IMR-90 (cell line): ENCODE results near the gene NPTX2. TPM values are rescaled to one million over a fixed set of nuclear protein-coding genes. Genes with fewer than 3 reads are reported as not detected.

Experiments used
- ATAC-seq: fragments of 200-7000 bp; cut with Tn5 transposase; 2 replicates; pipeline ENCODE4 v1.9.1; 2020; ENCODE audit warnings: low read depth, mild to moderate bottlenecking, moderate library complexity
- BruUV-seq: library from RNA; stranded (reverse); fragments of 400-500 nt; replicated peaks from 2 replicates; lab custom pipeline; 2021; lab: Mats Ljungman, UMichigan
- CTCF ChIA-PET: fragments of 300-600 bp; formaldehyde crosslinking; extraction: SDS; loops from one replicate; lab custom pipeline; 2021; ENCODE audit warnings: antibody characterized with exemption; lab: Yijun Ruan, JAX
- POLR2A ChIA-PET: fragments of 300-600 bp; sonication (Branson Sonifier 250); formaldehyde crosslinking; loops from one replicate; lab custom pipeline; 2022; ENCODE audit warnings: antibody characterized with exemption; ENCODE audit not compliant: unreplicated experiment; lab: Charles Lee
- DNase-seq: peaks from one replicate; pipeline ENCODE4 v3.0.0; 2013
- H2AFZ ChIP-seq: replicated peaks from 2 replicates; pipeline ENCODE3; 2013; ENCODE audit warnings: low read length, mild to moderate bottlenecking; ENCODE audit not compliant: poor library complexity
- H2AK5ac ChIP-seq: 2 replicates; pipeline ENCODE4 v1.6.1; 2013; ENCODE audit warnings: low read depth, low read length, inconsistent platforms
- H2AK9ac ChIP-seq: replicated peaks from 2 replicates; pipeline ENCODE3; 2013; ENCODE audit warnings: mild to moderate bottlenecking, low read depth, low read length, moderate library complexity; ENCODE audit not compliant: poor library complexity
- H2BK120ac ChIP-seq: 2 replicates; pipeline ENCODE4 v1.6.1; 2013; ENCODE audit warnings: low read depth, low read length, inconsistent platforms
- H2BK15ac ChIP-seq: 3 replicates; pipeline ENCODE4 v1.6.1; 2013; ENCODE audit warnings: low read depth, low read length, inconsistent platforms
- H2BK20ac ChIP-seq: 2 replicates; pipeline ENCODE4 v1.6.1; 2013; ENCODE audit warnings: low read depth, mild to moderate bottlenecking, inconsistent platforms, low read length, moderate library complexity
- H2BK5ac ChIP-seq: 2 replicates; pipeline ENCODE4 v1.6.1; 2013; ENCODE audit warnings: mild to moderate bottlenecking, low read depth, low read length, inconsistent platforms; ENCODE audit not compliant: poor library complexity, severe bottlenecking
- H3K14ac ChIP-seq: replicated peaks from 2 replicates; pipeline ENCODE4 v1.6.1; 2013; ENCODE audit warnings: low read depth, low read length, inconsistent platforms
- H3K18ac ChIP-seq: 2 replicates; pipeline ENCODE4 v1.6.1; 2013; ENCODE audit warnings: low read depth, low read length, control low read depth
- H3K23ac ChIP-seq: 2 replicates; pipeline ENCODE4 v1.6.1; 2013; ENCODE audit warnings: low read depth, low read length, inconsistent platforms
- H3K27ac ChIP-seq: 2 replicates; pipeline ENCODE4 v1.5.1; 2013; ENCODE audit warnings: mild to moderate bottlenecking, control low read depth, low read length; ENCODE audit not compliant: insufficient read depth
- H3K27me3 ChIP-seq: 2 replicates; pipeline ENCODE4 v1.6.1; 2013; ENCODE audit warnings: low read length; ENCODE audit not compliant: control insufficient read depth, insufficient read depth
- H3K36me3 ChIP-seq: 2 replicates; pipeline ENCODE4 v1.6.1; 2013; ENCODE audit warnings: low read length, mixed read lengths; ENCODE audit not compliant: control insufficient read depth, insufficient read depth
- H3K4ac ChIP-seq: 2 replicates; pipeline ENCODE4 v1.6.1; 2013; ENCODE audit warnings: low read depth, low read length, inconsistent platforms
- H3K4me1 ChIP-seq: 2 replicates; pipeline ENCODE4 v1.6.1; 2013; ENCODE audit warnings: low read length, mixed read lengths; ENCODE audit not compliant: control insufficient read depth, insufficient read depth
- H3K4me2 ChIP-seq: 2 replicates; pipeline ENCODE4 v1.6.1; 2013; ENCODE audit warnings: low read depth, mild to moderate bottlenecking, control low read depth, low read length, moderate library complexity
- H3K4me3 ChIP-seq: 2 replicates; pipeline ENCODE4 v1.5.1; 2013; ENCODE audit warnings: low read depth, mild to moderate bottlenecking, control low read depth, low read length, moderate library complexity; ENCODE audit not compliant: insufficient read depth
- H3K56ac ChIP-seq: 2 replicates; pipeline ENCODE4 v1.6.1; 2013; ENCODE audit warnings: low read length, inconsistent platforms; ENCODE audit not compliant: insufficient read depth; ENCODE audit errors: extremely low read depth
- H3K79me1 ChIP-seq, 2 experiments: 2 replicates each; pipeline ENCODE4 v1.6.1; 2013; ENCODE audit warnings: low read length in 2 of 2, inconsistent platforms in 1 of 2, low read depth in 1 of 2
- H3K9ac ChIP-seq: 2 replicates; pipeline ENCODE4 v1.6.1; 2013; ENCODE audit warnings: low read depth, low read length, control low read depth
- H3K9me1 ChIP-seq: 2 replicates; pipeline ENCODE4 v1.6.1; 2013; ENCODE audit warnings: low read length, inconsistent platforms; ENCODE audit not compliant: insufficient read depth
- H3K9me3 ChIP-seq: 2 replicates; pipeline ENCODE4 v1.6.1; 2013; ENCODE audit warnings: low read length; ENCODE audit not compliant: control insufficient read depth, insufficient read depth
- H4K20me1 ChIP-seq: 2 replicates; pipeline ENCODE4 v1.6.1; 2013; ENCODE audit warnings: low read length, inconsistent platforms; ENCODE audit not compliant: insufficient read depth
- H4K5ac ChIP-seq: 2 replicates; pipeline ENCODE4 v1.6.1; 2013; ENCODE audit warnings: mild to moderate bottlenecking, low read depth, low read length, control low read depth
- H4K8ac ChIP-seq, 2 experiments: 2 replicates each; pipeline ENCODE4 v1.6.1; 2013; ENCODE audit warnings: low read depth in 2 of 2, low read length in 2 of 2, control low read depth in 1 of 2, inconsistent platforms in 1 of 2
- H4K91ac ChIP-seq: 2 replicates; pipeline ENCODE4 v1.6.1; 2013; ENCODE audit warnings: low read depth, low read length, inconsistent platforms; ENCODE audit not compliant: insufficient read depth
- BHLHE40 ChIP-seq: fragments of 150-350 bp; IDR thresholded peaks from 2 replicates; pipeline ENCODE4 v1.6.1; 2016; ENCODE audit warnings: mild to moderate bottlenecking, low read depth, low read length
- CEBPB ChIP-seq: IDR thresholded peaks from 2 replicates; pipeline ENCODE4 v1.6.1; 2012; ENCODE audit warnings: low read depth, low read length, improper control_type of control experiment
- CHD1 ChIP-seq: IDR thresholded peaks from 2 replicates; pipeline ENCODE4 v1.6.1; 2012; ENCODE audit warnings: low read depth, low read length, improper control_type of control experiment
- CTCF ChIP-seq: conservative IDR thresholded peaks from 2 replicates; pipeline ENCODE4 v1.5.1; 2012; ENCODE audit warnings: mild to moderate bottlenecking, low read depth, low read length, improper control_type of control experiment
- ELK1 ChIP-seq: fragments of 150-350 bp; IDR thresholded peaks from 2 replicates; pipeline ENCODE4 v1.6.1; 2016; ENCODE audit warnings: low read depth, mild to moderate bottlenecking, low read length, moderate library complexity, borderline replicate concordance
- FOS ChIP-seq: fragments of 150-350 bp; IDR thresholded peaks from 2 replicates; pipeline ENCODE4 v1.6.1; 2016; ENCODE audit warnings: low read depth, low read length
- MAFK ChIP-seq: IDR thresholded peaks from 2 replicates; pipeline ENCODE4 v1.6.1; 2012; ENCODE audit warnings: low read depth, low read length, improper control_type of control experiment
- MAZ ChIP-seq: IDR thresholded peaks from 2 replicates; pipeline ENCODE4 v1.6.1; 2012; ENCODE audit warnings: low read depth, mild to moderate bottlenecking, low read length, improper control_type of control experiment, moderate library complexity, borderline replicate concordance
- MXI1 ChIP-seq: IDR thresholded peaks from 2 replicates; pipeline ENCODE4 v1.6.1; 2012; ENCODE audit warnings: low read depth, mild to moderate bottlenecking, low read length, moderate library complexity, borderline replicate concordance
- NFE2L2 ChIP-seq: fragments of 150-350 bp; IDR thresholded peaks from 2 replicates; pipeline ENCODE4 v1.6.1; 2016; ENCODE audit warnings: low read depth, mild to moderate bottlenecking, low read length
- POLR2A ChIP-seq: IDR thresholded peaks from 2 replicates; pipeline ENCODE4 v1.6.1; 2012; ENCODE audit warnings: mild to moderate bottlenecking, low read depth, low read length
- RAD21 ChIP-seq: IDR thresholded peaks from 2 replicates; pipeline ENCODE4 v1.6.1; 2012; ENCODE audit warnings: low read length, improper control_type of control experiment
- RCOR1 ChIP-seq: IDR thresholded peaks from 2 replicates; pipeline ENCODE4 v1.6.1; 2012; ENCODE audit warnings: mild to moderate bottlenecking, low read length, improper control_type of control experiment; ENCODE audit not compliant: insufficient replicate concordance
- RFX5 ChIP-seq: IDR thresholded peaks from 2 replicates; pipeline ENCODE4 v1.8.0; 2012; ENCODE audit warnings: low read depth, mild to moderate bottlenecking, low read length, moderate library complexity
- SMC3 ChIP-seq: fragments of 150-350 bp; IDR thresholded peaks from 2 replicates; pipeline ENCODE4 v1.6.1; 2016; ENCODE audit warnings: low read depth, mild to moderate bottlenecking, antibody characterized with exemption, low read length, moderate library complexity
- WGBS, 2 experiments: methylation state at CpG; one replicate each; pipeline versions ENCODE4 v1.1.5 to v1.1.7; 2013; ENCODE audit warnings: missing lambda C conversion rate in 2 of 2; ENCODE audit not compliant: insufficient read length in 1 of 2; ENCODE audit errors: extremely low coverage in 2 of 2; 5-methylcytosine and 5-hydroxymethylcytosine counted together
- dilution Hi-C: fragments of 300-500 bp; cut with HindIII; formaldehyde crosslinking; loops from one replicate; pipeline ENCODE4 v1.14.3; 2018; ENCODE audit warnings: low sequenced_read_pairs; ENCODE audit not compliant: unreplicated experiment
- in situ Hi-C: fragments of 300-500 bp; cut with MboI; formaldehyde crosslinking; loops from 3 replicates; pipeline ENCODE4 v1.14.3; 2019; ENCODE audit warnings: low sequenced_read_pairs, inconsistent platforms, mixed read lengths
- intact Hi-C: fragments of 100-400 bp; cut with micrococcal nuclease; formaldehyde crosslinking; loops from 2 replicates; pipeline ENCODE4 v1.10.0; 2022
- polyA plus RNA-seq, 3 experiments: library from polyadenylated mRNA; depleted of rRNA; stranded (reverse); fragments of >200 nt; gene quantifications; 2 replicates each; pipeline ENCODE4 v1.2.3, GENCODE V29; 2012; ENCODE audit warnings: low replicate concordance in 1 of 3
- total RNA-seq: library from RNA; depleted of rRNA; stranded (reverse); fragments of >200 nt; gene quantifications from 2 replicates; pipeline ENCODE4 v1.2.3, GENCODE V29; 2012
- TF ChIP-seq, protein P1 (sequence below): fragments of 150-350 bp; IDR thresholded peaks from 2 replicates; pipeline ENCODE4 v1.6.1; 2017; ENCODE audit warnings: mild to moderate bottlenecking, antibody characterized with exemption, low read length, low read depth

NPTX2 gene
- total and polyA plus RNA-seq, 2 of the 4 experiments (the other 2 are of a cell fraction) = under 0.01 to 0.03 TPM

DNA sequence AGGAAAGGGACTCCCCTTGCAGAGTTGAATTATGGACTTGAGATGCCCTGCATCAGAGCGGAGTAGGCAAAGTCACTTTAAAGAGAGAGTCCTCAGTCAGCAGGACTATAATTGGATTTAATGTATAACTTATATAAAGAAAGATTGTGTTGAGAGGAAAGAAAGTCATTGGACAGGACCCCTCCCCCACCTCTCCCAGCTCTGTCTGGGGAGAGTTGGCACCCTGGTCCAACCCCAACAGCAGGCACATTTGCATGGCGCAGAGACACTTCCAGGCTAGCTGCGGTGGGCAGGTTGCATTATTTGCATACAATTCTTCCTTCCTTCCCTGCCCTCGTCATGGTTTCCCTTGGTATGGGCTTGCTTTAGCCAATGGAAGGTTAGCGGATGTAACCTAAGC lies 46.1 kb upstream of the NPTX2 start:
- in situ Hi-C loops (no loop called here), intact Hi-C loops (no loop called here), dilution Hi-C loops (no loop called here)
- no peak overlapping the region for H3K27ac ChIP-seq
- no peaks in the 10 kb centered on the region for H3K79me1 ChIP-seq
- no peak for ATAC-seq
- H4K5ac ChIP-seq = no peak overlapping the region
- TF ChIP-seq POLR2A (no peak), RFX5 (no peak), CEBPB (no peak), RCOR1 (no peak), MAFK (no peak), BHLHE40 (no peak), FOS (no peak), SMC3 (no peak), CHD1 (no peak), MAZ (no peak), CTCF (no peak), MXI1 (no peak), RAD21 (no peak), ELK1 (no peak), NFE2L2 (no peak)
- TF ChIP-seq, protein P1, sequence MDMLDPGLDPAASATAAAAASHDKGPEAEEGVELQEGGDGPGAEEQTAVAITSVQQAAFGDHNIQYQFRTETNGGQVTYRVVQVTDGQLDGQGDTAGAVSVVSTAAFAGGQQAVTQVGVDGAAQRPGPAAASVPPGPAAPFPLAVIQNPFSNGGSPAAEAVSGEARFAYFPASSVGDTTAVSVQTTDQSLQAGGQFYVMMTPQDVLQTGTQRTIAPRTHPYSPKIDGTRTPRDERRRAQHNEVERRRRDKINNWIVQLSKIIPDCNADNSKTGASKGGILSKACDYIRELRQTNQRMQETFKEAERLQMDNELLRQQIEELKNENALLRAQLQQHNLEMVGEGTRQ = no peak
- H2BK5ac ChIP-seq = no peak overlapping the region
- H4K8ac ChIP-seq = no peak overlapping the region
- H3K18ac ChIP-seq = no peak overlapping the region
- no peak overlapping the region for H4K91ac ChIP-seq
- no peak overlapping the region for H3K56ac ChIP-seq
- H3K4me3 ChIP-seq = no peak overlapping the region
- no peak overlapping the region for H3K4ac ChIP-seq
- no peaks in the 10 kb centered on the region for H3K4me1 ChIP-seq
- H3K9ac ChIP-seq = no peak overlapping the region
- no peak overlapping the region for H2AK5ac ChIP-seq
- no peak overlapping the region for H2BK15ac ChIP-seq
- BruUV-seq = no TSS peak
- no peak overlapping the region for H3K23ac ChIP-seq
- no peak overlapping the region for H2AK9ac ChIP-seq
- ChIA-PET CTCF (no interaction called here), POLR2A (no interaction called here)
- H3K9me1 ChIP-seq = no peaks in the 10 kb centered on the region
- no peak overlapping the region for H2AFZ ChIP-seq
- no peaks in the 10 kb centered on the region for H4K20me1 ChIP-seq
- no peak overlapping the region for H3K14ac ChIP-seq
- H3K4me2 ChIP-seq = no peak overlapping the region
- no peak overlapping the region for H2BK20ac ChIP-seq
- H3K27me3 ChIP-seq = no peaks in the 10 kb centered on the region
- no peaks in the 10 kb centered on the region for H3K36me3 ChIP-seq
- WGBS, 2 experiments = 100% methylated on average over 1 of the region's 5 CpGs; no CpG with 5 or more reads in 1 of the 2 experiments
- peaks cover 24% of the 10 kb centered on the region; the same call in 1 of the 2 replicates for H3K9me3 ChIP-seq
- H2BK120ac ChIP-seq = no peak overlapping the region
- DNase-seq = no peak
